A673 (cell line): ENCODE results near the gene MITF.

ENCODE experiments used
- EZH2 ChIP-seq: fragments of 200-600 bp; sonication (generic); IDR thresholded peaks from 2 replicates; pipeline ENCODE4 v1.6.1; 2017; ENCODE audit warnings: borderline replicate concordance, low read depth, mild to moderate bottlenecking, mixed read lengths, antibody characterized with exemption, low read length; ENCODE audit not compliant: poor library complexity, severe bottlenecking
- TF ChIP-seq, protein P1 (sequence below): fragments of 300-800, 200-600 bp; sonication (generic); conservative IDR thresholded peaks from 2 replicates; pipeline ENCODE4 v1.5.1; 2017; ENCODE audit warnings: low read depth, mild to moderate bottlenecking, antibody characterized with exemption, low read length, moderate library complexity, mixed read lengths

DNA sequence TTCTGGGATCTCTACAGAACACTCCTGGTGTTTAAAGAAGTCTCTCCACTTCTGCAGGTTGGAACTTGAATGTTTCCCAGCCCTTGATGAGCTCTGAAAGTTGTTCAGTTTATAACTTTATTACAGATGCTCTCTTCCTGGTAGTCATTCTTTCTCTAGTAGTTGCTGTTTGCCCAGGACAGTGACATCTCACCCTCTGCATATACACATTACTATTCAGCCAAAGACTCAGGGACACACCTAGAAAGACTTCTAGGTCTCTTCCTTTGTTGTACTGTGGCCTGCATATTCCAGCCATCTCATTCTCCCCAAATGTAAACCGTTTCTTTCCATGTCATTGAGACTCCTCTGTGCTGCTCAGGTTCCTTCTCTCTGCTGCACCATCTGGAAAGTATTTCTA lies 76.7 kb downstream of the MITF start:
- TF ChIP-seq, protein P1, sequence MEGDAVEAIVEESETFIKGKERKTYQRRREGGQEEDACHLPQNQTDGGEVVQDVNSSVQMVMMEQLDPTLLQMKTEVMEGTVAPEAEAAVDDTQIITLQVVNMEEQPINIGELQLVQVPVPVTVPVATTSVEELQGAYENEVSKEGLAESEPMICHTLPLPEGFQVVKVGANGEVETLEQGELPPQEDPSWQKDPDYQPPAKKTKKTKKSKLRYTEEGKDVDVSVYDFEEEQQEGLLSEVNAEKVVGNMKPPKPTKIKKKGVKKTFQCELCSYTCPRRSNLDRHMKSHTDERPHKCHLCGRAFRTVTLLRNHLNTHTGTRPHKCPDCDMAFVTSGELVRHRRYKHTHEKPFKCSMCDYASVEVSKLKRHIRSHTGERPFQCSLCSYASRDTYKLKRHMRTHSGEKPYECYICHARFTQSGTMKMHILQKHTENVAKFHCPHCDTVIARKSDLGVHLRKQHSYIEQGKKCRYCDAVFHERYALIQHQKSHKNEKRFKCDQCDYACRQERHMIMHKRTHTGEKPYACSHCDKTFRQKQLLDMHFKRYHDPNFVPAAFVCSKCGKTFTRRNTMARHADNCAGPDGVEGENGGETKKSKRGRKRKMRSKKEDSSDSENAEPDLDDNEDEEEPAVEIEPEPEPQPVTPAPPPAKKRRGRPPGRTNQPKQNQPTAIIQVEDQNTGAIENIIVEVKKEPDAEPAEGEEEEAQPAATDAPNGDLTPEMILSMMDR = no peak
- TF ChIP-seq EZH2 = no peak
